ENCODE results near the gene CARD14. TPM values are rescaled to one million over a fixed set of nuclear protein-coding genes. Genes with fewer than 3 reads are reported as not detected.
A peak's percentile ranks its signal among the peaks of the same experiment; 100 is the strongest.

CARD14 gene
- total RNA-seq, 1 donor from 2014 or later, result 1.1 TPM

GRCh38 chr17:80145076-80146075 lies 24.5 kb upstream of the CARD14 start:
- Histone ChIP-seq H3K4me1 (peaks cover 0 to 16% of the 10 kb centered on the region in 2 donors), H3K27me3 (no peaks in the 10 kb centered on the region), H3K4me3 (peak overlapping the region; percentile 95 to 99), H3K9me3 (no peaks in the 10 kb centered on the region), H3K27ac (no peak overlapping the region), H3K36me3 (peaks cover 37% of the 10 kb centered on the region in 2 donors)
- no peak for DNase-seq (ENCODE audit: low spot score in 2 of 2)
- intact Hi-C loops (cut with DNase I), result loop anchor here (2.0 to 5.0 kb wide), 5 partner anchors 77 to 272 kb away; partner anchors contain the start of genes ENDOV, RNF213, SGSH and SLC26A11
- no peak for TF ChIP-seq CTCF (IDR thresholded peaks at IDR 0.05)

- peak overlapping the region; percentile 83 to 92 for H3K27ac ChIP-seq
- peaks cover 0 to 16% of the 10 kb centered on the region in 2 donors for H3K4me1 ChIP-seq
- no peaks in the 10 kb centered on the region for H3K27me3 ChIP-seq
- no peak for TF ChIP-seq CTCF (IDR thresholded peaks at IDR 0.05)
- H3K36me3 ChIP-seq, result peaks cover 27% of the 10 kb centered on the region in 2 donors
- H3K9me3 ChIP-seq, result no peaks in the 10 kb centered on the region
- peak overlapping the region; percentile 95 to 99 for H3K4me3 ChIP-seq
- intact Hi-C loops (cut with DNase I), result loop anchor here (1.0 to 5.0 kb wide), 6 partner anchors 45 to 271 kb away; partner anchors contain the start of genes ENDOV, GAA, RNF213 and SGSH
- DNase-seq (ENCODE audit: low spot score in 2 of 2), result peak in 1 of 2 donors; percentile 73
These were observed 23.5 kb upstream of the CARD14 start for GRCh38 chr17:80146121-80147034.

GRCh38 chr17:80147035-80147822 lies 22.6 kb upstream of the CARD14 start, which contains the start of gene EIF4A3:
EIF4A3 (minus strand) TSS chr17:80147128; CDS start chr17:80146961, 167 bp downstream.
- H3K36me3 ChIP-seq, result peaks cover 19% of the 10 kb centered on the region in 2 donors
- H3K9me3 ChIP-seq, result no peaks in the 10 kb centered on the region
- DNase-seq (ENCODE audit: low spot score in 2 of 2), result peak; percentile 94 to 99
- peaks cover 0 to 16% of the 10 kb centered on the region in 2 donors for H3K4me1 ChIP-seq
- intact Hi-C loops (cut with DNase I), result loop anchor here (1.0 to 5.0 kb wide), 6 partner anchors 46 to 270 kb away; partner anchors contain the start of genes ENDOV, GAA, RNF213 and SGSH
- TF ChIP-seq CTCF (IDR thresholded peaks at IDR 0.05), result no peak
- H3K4me3 ChIP-seq, result peak within 1 kb of the TSS; percentile 95 to 99
- no peaks in the 10 kb centered on the region for H3K27me3 ChIP-seq
- H3K27ac ChIP-seq, result peak within 1 kb of the TSS; percentile 83 to 92

- no peak for DNase-seq (ENCODE audit: low spot score in 2 of 2)
- Histone ChIP-seq H3K4me1 (peaks cover 0 to 5% of the 10 kb centered on the region in 2 donors), H3K4me3 (no peak overlapping the region), H3K9me3 (no peaks in the 10 kb centered on the region), H3K27ac (no peak overlapping the region), H3K36me3 (no peaks in the 10 kb centered on the region), H3K27me3 (no peaks in the 10 kb centered on the region)
- TF ChIP-seq CTCF (IDR thresholded peaks at IDR 0.05), result no peak
- intact Hi-C loops (cut with DNase I), result no loop called here
These were observed 18.5 kb upstream of the CARD14 start for GRCh38 chr17:80151333-80151732.

Measured in ascending aorta (tissue), 2 donors.